Melanocyte of skin (primary cell): ENCODE results near the gene TTLL10. TPM values are rescaled to one million over a fixed set of nuclear protein-coding genes. Genes with fewer than 3 reads are reported as not detected.

Source experiments
- small RNA-seq, 2 donors: library from RNA; depleted of rRNA; stranded (forward); fragments of <200 nt; gene quantifications; one replicate each; pipeline ENCODE3, GENCODE V24; 2012
- total RNA-seq, 2 donors: library from RNA; depleted of rRNA; stranded (reverse); fragments of >200 nt; gene quantifications; 2 replicates each; pipeline ENCODE4 v1.2.3, GENCODE V29; 2012

The TTLL10 gene
- total RNA-seq: not detected

GRCh38 chr1:1173793-1174415 lies at the start of gene TTLL10:
TSS of gene TTLL10 (plus strand) at chr1:1173880. CDS start at chr1:1179216, 5,336 bp downstream.

GRCh38 chr1:1206376-1206965 lies 32.8 kb downstream of the TTLL10 start, which contains the start of gene TNFRSF18:
TSS of gene TNFRSF18 (minus strand) at chr1:1206592. CDS start at chr1:1206571, 21 bp downstream.

GRCh38 chr1:1213345-1214265 lies 39.9 kb downstream of the TTLL10 start, which contains the start of gene TNFRSF4:
TSS of gene TNFRSF4 (minus strand) at chr1:1214153. CDS start at chr1:1214127, 26 bp downstream.

GRCh38 chr1:1231400-1232207 lies 57.9 kb downstream of the TTLL10 start, which contains the start of gene SDF4:
TSS of gene SDF4 (minus strand) at chr1:1232001. CDS start at chr1:1228772, 3,229 bp downstream.

GRCh38 chr1:1232208-1232795 lies 58.6 kb downstream of the TTLL10 start, which contains the start of gene B3GALT6:
TSS of gene B3GALT6 (plus strand) at chr1:1232237. CDS start at chr1:1232279, 42 bp downstream.

GRCh38 chr1:1246577-1247340 lies 73.1 kb downstream of the TTLL10 start, which contains the start of gene C1QTNF12:
TSS of gene C1QTNF12 (minus strand) at chr1:1246722. CDS start at chr1:1246690, 32 bp downstream.

Small RNA genes lying within 50 kb of the gene (small RNA-seq; reads per million reads assigned to genes)
- 1.7 to 2.1 reads per million in 2 donors for gene MIR200A
- gene MIR200B: 1.7 to 2.6 reads per million in 2 donors
- 0.23 to 0.77 reads per million in 2 donors for gene MIR429

Other genes starting within 250 kb of the TTLL10 start
- under 1 TPM in 1 of 2 donors, not detected in 1; under 0.01 TPM for gene SAMD11, start 250.0 kb upstream of the TTLL10 start, total RNA-seq
- gene NOC2L, start 214.6 kb upstream of the TTLL10 start, total RNA-seq: 100 to 1,000 TPM in 1 of 2 donors, 10 to 100 TPM in 1; 71.9 to 120 TPM
- 1 to 10 TPM; 5.7 to 8.3 TPM for gene KLHL17, start 213.3 kb upstream of the TTLL10 start, total RNA-seq
- under 1 TPM in 1 of 2 donors, not detected in 1; 0.67 TPM for gene PLEKHN1, start 207.4 kb upstream of the TTLL10 start, total RNA-seq
- gene PERM1, start 191.8 kb upstream of the TTLL10 start, total RNA-seq: not detected
- 10 to 100 TPM; 32.0 to 57.1 TPM for gene HES4, start 173.8 kb upstream of the TTLL10 start, total RNA-seq
- 1,000 to 10,000 TPM; 2,813 to 2,877 TPM for gene ISG15, start 160.4 kb upstream of the TTLL10 start, total RNA-seq
- 100 to 1,000 TPM in 1 of 2 donors, 10 to 100 TPM in 1; 80.3 to 113 TPM for gene AGRN, start 153.8 kb upstream of the TTLL10 start, total RNA-seq
- not detected for gene RNF223, start 99.6 kb upstream of the TTLL10 start, total RNA-seq
- gene C1orf159, start 57.8 kb upstream of the TTLL10 start, total RNA-seq: 10 to 100 TPM in 1 of 2 donors, 1 to 10 TPM in 1; 8.6 to 12.0 TPM
- gene TNFRSF18, start 32.7 kb downstream of the TTLL10 start, total RNA-seq: under 1 TPM in 1 of 2 donors, not detected in 1; 0.34 TPM
- gene TNFRSF4, start 40.3 kb downstream of the TTLL10 start, total RNA-seq: not detected
- 10 to 100 TPM; 79.5 to 88.9 TPM for gene SDF4, start 58.1 kb downstream of the TTLL10 start, total RNA-seq
- gene B3GALT6, start 58.4 kb downstream of the TTLL10 start, total RNA-seq: 10 to 100 TPM; 19.0 to 26.5 TPM
- not detected for gene C1QTNF12, start 72.8 kb downstream of the TTLL10 start, total RNA-seq
- gene UBE2J2, start 100.0 kb downstream of the TTLL10 start, total RNA-seq: 10 to 100 TPM; 28.9 to 32.6 TPM
- under 1 TPM; 0.67 to 0.69 TPM for gene SCNN1D, start 106.6 kb downstream of the TTLL10 start, total RNA-seq
- 10 to 100 TPM; 21.3 to 42.0 TPM for gene ACAP3, start 134.1 kb downstream of the TTLL10 start, total RNA-seq
- 10 to 100 TPM; 15.8 to 23.6 TPM for gene PUSL1, start 134.7 kb downstream of the TTLL10 start, total RNA-seq
- 100 to 1,000 TPM in 1 of 2 donors, 10 to 100 TPM in 1; 57.5 to 102 TPM for gene INTS11, start 150.8 kb downstream of the TTLL10 start, total RNA-seq
- gene CPTP, start 150.9 kb downstream of the TTLL10 start, total RNA-seq: 10 to 100 TPM; 20.0 to 23.0 TPM
- gene TAS1R3, start 157.4 kb downstream of the TTLL10 start, total RNA-seq: under 1 TPM in 1 of 2 donors, not detected in 1; 0.33 TPM
- 10 to 100 TPM; 44.4 to 60.6 TPM for gene DVL1, start 175.5 kb downstream of the TTLL10 start, total RNA-seq
- gene MXRA8, start 184.7 kb downstream of the TTLL10 start, total RNA-seq: under 1 TPM in 1 of 2 donors, not detected in 1; 0.33 TPM
- 100 to 1,000 TPM; 117 to 140 TPM for gene AURKAIP1, start 201.3 kb downstream of the TTLL10 start, total RNA-seq
- 10 to 100 TPM; 63.9 to 72.3 TPM for gene CCNL2, start 225.5 kb downstream of the TTLL10 start, total RNA-seq
- 100 to 1,000 TPM in 1 of 2 donors, 10 to 100 TPM in 1; 57.5 to 103 TPM for gene MRPL20, start 233.4 kb downstream of the TTLL10 start, total RNA-seq
- gene ANKRD65, start 247.4 kb downstream of the TTLL10 start, total RNA-seq: under 1 TPM in 1 of 2 donors, not detected in 1; under 0.01 TPM